A673 (cell line): Measurements from ENCODE around the gene ROR2. TPM values are rescaled to one million over a fixed set of nuclear protein-coding genes. Genes with fewer than 3 reads are reported as not detected.

Source experiments
- BruUV-seq: library from RNA; stranded (reverse); fragments of 400-500 nt; replicated peaks from 2 replicates; lab custom pipeline; 2021; lab: Mats Ljungman, UMichigan
- CTCF ChIA-PET: fragments of 300-600 bp; sonication (Branson Sonifier 250); formaldehyde crosslinking; loops from one replicate; lab custom pipeline; 2022; ENCODE audit warnings: antibody characterized with exemption; lab: Charles Lee
- POLR2A ChIA-PET: fragments of 300-600 bp; sonication (Branson Sonifier 250); formaldehyde crosslinking; loops from one replicate; lab custom pipeline; 2022; ENCODE audit warnings: antibody characterized with exemption; ENCODE audit not compliant: low non-redundant PET; lab: Charles Lee
- DNase-seq: peaks from one replicate; pipeline ENCODE4 v3.0.0-alpha.2; 2015; ENCODE audit warnings: low spot score
- H3K27ac ChIP-seq: fragments of 200-600 bp; sonication (generic); 2 replicates; pipeline ENCODE4 v1.5.1; 2016; ENCODE audit warnings: mixed run types, low read depth, mild to moderate bottlenecking, mixed read lengths, antibody characterized with exemption, low read length; ENCODE audit not compliant: poor library complexity, severe bottlenecking
- H3K27me3 ChIP-seq: fragments of 200-600 bp; sonication (generic); replicated peaks from 2 replicates; pipeline ENCODE4 v1.6.1; 2017; ENCODE audit warnings: mixed run types, low read depth, mild to moderate bottlenecking, mixed read lengths, antibody characterized with exemption, low read length; ENCODE audit not compliant: insufficient read depth, poor library complexity
- H3K36me3 ChIP-seq: fragments of 200-600 bp; sonication (generic); 2 replicates; pipeline ENCODE4 v1.6.1; 2016; ENCODE audit warnings: mixed run types, mild to moderate bottlenecking, mixed read lengths, antibody characterized with exemption, low read length; ENCODE audit not compliant: insufficient read depth, poor library complexity, severe bottlenecking
- H3K4me1 ChIP-seq: fragments of 200-600 bp; sonication (generic); 2 replicates; pipeline ENCODE4 v1.6.1; 2017; ENCODE audit warnings: mixed run types, mild to moderate bottlenecking, mixed read lengths, antibody characterized with exemption, low read length; ENCODE audit not compliant: insufficient read depth, poor library complexity, severe bottlenecking
- H3K4me3 ChIP-seq: fragments of 200-600 bp; sonication (generic); 2 replicates; pipeline ENCODE4 v1.5.1; 2016; ENCODE audit warnings: low read depth, mixed run types, mild to moderate bottlenecking, mixed read lengths, low read length; ENCODE audit not compliant: poor library complexity, severe bottlenecking
- H3K9me3 ChIP-seq: fragments of 200-600 bp; sonication (generic); 2 replicates; pipeline ENCODE4 v1.6.1; 2016; ENCODE audit warnings: mixed run types, low read depth, mild to moderate bottlenecking, mixed read lengths, antibody characterized with exemption, low read length; ENCODE audit not compliant: poor library complexity, severe bottlenecking
- CTCF ChIP-seq: fragments of 300-800, 200-600 bp; sonication (generic); conservative IDR thresholded peaks from 2 replicates; pipeline ENCODE4 v1.5.1; 2017; ENCODE audit warnings: low read depth, mild to moderate bottlenecking, antibody characterized with exemption, low read length, moderate library complexity, mixed read lengths
- EZH2 ChIP-seq: fragments of 200-600 bp; sonication (generic); IDR thresholded peaks from 2 replicates; pipeline ENCODE4 v1.6.1; 2017; ENCODE audit warnings: borderline replicate concordance, low read depth, mild to moderate bottlenecking, mixed read lengths, antibody characterized with exemption, low read length; ENCODE audit not compliant: poor library complexity, severe bottlenecking
- intact Hi-C: fragments of 100-400 bp; cut with micrococcal nuclease; formaldehyde crosslinking; loops from one replicate; pipeline ENCODE4 v1.10.0; 2022; ENCODE audit not compliant: unreplicated experiment
- total RNA-seq: library from RNA; stranded (reverse); gene quantifications from 2 replicates; pipeline ENCODE4 v1.2.3, GENCODE V29; 2021

Gene ROR2
- total RNA-seq, 1 experiment from 2014 or later, result 12.3 TPM

GRCh38 chr9:91629718-91630117 is 320.3 kb downstream of the ROR2 start:
- Histone ChIP-seq H3K36me3 (no peaks in the 10 kb centered on the region), H3K4me3 (no peak overlapping the region), H3K27ac (no peak overlapping the region), H3K9me3 (peaks cover 8% of the 10 kb centered on the region), H3K27me3 (peaks cover 4% of the 10 kb centered on the region), H3K4me1 (no peaks in the 10 kb centered on the region)
- TF ChIP-seq EZH2 (no peak), CTCF (no peak)
- BruUV-seq, result no TSS peak
- ChIA-PET POLR2A (no interaction called here), CTCF (no interaction called here)
- intact Hi-C loops, result no loop called here
- DNase-seq, result no peak

DNA sequence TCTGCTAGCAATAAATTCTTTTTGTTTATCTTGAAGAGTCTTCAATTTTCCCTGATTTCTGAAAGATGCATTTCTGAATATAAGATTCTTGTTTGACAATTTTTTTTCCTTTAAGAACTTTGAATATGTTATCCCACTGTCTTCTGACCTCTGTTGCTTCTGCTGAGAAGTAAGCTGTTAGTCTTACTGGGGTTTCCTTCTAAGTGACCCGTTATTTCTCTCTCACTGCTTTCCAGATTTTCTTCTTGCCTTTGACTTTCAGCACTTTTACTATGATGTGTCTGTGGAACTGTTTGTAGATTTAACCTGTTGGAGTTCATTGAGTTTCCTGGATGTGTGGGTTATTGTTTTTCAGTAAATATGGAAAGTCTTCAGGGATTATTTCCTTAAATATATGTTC is 321.1 kb downstream of the ROR2 start:
- intact Hi-C loops, result no loop called here
- TF ChIP-seq CTCF, result no peak
- TF ChIP-seq EZH2, result no peak
- no TSS peak for BruUV-seq
- H3K9me3 ChIP-seq, result peaks cover 8% of the 10 kb centered on the region
- H3K4me3 ChIP-seq, result no peak overlapping the region
- ChIA-PET CTCF (no interaction called here), POLR2A (no interaction called here)
- no peaks in the 10 kb centered on the region for H3K36me3 ChIP-seq
- no peaks in the 10 kb centered on the region for H3K4me1 ChIP-seq
- H3K27ac ChIP-seq, result no peak overlapping the region
- H3K27me3 ChIP-seq, result peaks cover 4% of the 10 kb centered on the region
- DNase-seq, result no peak

DNA sequence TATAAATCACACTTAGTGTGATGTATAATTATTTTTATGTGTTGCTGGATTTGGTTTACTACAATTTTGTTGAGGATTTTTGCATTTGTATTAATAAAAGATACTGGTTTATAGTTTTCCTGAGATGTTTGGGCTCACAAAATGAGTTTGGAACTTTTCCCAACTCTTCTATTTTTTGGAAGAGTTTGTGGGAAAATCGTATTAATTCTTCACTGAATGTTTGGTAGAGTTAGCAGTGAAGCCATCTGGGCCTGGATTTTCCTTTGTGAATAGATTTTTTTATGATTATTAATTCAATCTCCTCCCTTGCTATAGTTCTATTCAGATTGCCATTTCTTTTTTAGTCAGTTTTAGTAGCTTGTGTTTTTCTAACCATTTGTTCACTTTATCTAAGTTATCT is 324.7 kb downstream of the ROR2 start:
- intact Hi-C loops, result no loop called here
- TF ChIP-seq CTCF, result no peak

More for the DNA sequence above, 324.7 kb downstream of the ROR2 start:
- POLR2A ChIA-PET, result no interaction called here
- no peak for DNase-seq
- Histone ChIP-seq H3K4me3 (no peak overlapping the region), H3K27me3 (no peaks in the 10 kb centered on the region), H3K9me3 (peaks cover 8% of the 10 kb centered on the region), H3K27ac (no peak overlapping the region), H3K36me3 (no peaks in the 10 kb centered on the region), H3K4me1 (no peaks in the 10 kb centered on the region)
- BruUV-seq, result no TSS peak
- CTCF ChIA-PET, result no interaction called here
